ENCODE measurements around the gene DIS3L.
"Not testable (repeated sequence)": the region's sequence is repeated elsewhere in the genome, so short reads cannot be mapped to it uniquely, and the experiment has no call there.

DIS3L gene

GRCh38 chr15:66361745-66362460 is 68.5 kb downstream of the DIS3L start:
- not testable (repeated sequence) for H3K4me1 ChIP-seq (ENCODE audit: control insufficient read depth, insufficient read depth, low read length); H3K9me3 ChIP-seq (ENCODE audit: control insufficient read depth in 2 of 2, low read length in 2 of 2); H3K36me3 ChIP-seq (ENCODE audit: control insufficient read depth in 2 of 2, insufficient read depth in 2 of 2, low read length in 2 of 2); H3K4me3 ChIP-seq (ENCODE audit: low read length in 2 of 2); H3K27me3 ChIP-seq (ENCODE audit: control insufficient read depth in 1 of 2, insufficient read depth in 2 of 2, low read length in 2 of 2); H3K9ac ChIP-seq (ENCODE audit: low read length in 2 of 2); H3K27ac ChIP-seq (ENCODE audit: low read length)

DNA sequence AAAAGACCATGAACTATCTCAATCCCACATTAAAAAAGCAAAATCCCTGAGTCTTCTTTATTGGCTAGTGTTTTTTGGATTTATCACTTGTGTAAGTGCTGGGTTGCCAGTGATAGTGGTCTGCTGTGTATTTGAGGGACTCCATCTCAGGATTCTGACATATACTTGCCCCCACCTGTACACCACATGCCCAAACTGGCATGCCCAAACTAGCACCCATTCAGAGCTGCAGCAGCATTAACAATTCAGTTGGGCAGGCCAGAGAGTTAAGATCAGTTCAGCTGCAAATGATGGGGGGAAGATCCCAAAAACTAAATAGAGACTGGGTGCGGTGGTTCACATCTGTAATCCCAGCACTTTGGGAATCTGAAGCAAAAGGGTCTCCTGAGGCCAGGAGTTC is 69.4 kb downstream of the DIS3L start:
- H3K9me3 ChIP-seq (ENCODE audit: control insufficient read depth in 2 of 2, low read length in 2 of 2): no peaks in the 10 kb centered on the region
- H3K36me3 ChIP-seq (ENCODE audit: control insufficient read depth in 2 of 2, insufficient read depth in 2 of 2, low read length in 2 of 2): no peaks in the 10 kb centered on the region
- H3K4me1 ChIP-seq (ENCODE audit: control insufficient read depth, insufficient read depth, low read length): no peaks in the 10 kb centered on the region
- H3K4me3 ChIP-seq (ENCODE audit: low read length in 2 of 2): no peak overlapping the region
- H3K9ac ChIP-seq (ENCODE audit: low read length in 2 of 2): no peak overlapping the region
- H3K27ac ChIP-seq (ENCODE audit: low read length): no peak overlapping the region
- no peaks in the 10 kb centered on the region for H3K27me3 ChIP-seq (ENCODE audit: control insufficient read depth in 1 of 2, insufficient read depth in 2 of 2, low read length in 2 of 2)

- H3K36me3 ChIP-seq (ENCODE audit: control insufficient read depth in 2 of 2, insufficient read depth in 2 of 2, low read length in 2 of 2): no peaks in the 10 kb centered on the region
Measured at GRCh38 chr15:66364944-66365528, 71.7 kb downstream of the DIS3L start.

DNA sequence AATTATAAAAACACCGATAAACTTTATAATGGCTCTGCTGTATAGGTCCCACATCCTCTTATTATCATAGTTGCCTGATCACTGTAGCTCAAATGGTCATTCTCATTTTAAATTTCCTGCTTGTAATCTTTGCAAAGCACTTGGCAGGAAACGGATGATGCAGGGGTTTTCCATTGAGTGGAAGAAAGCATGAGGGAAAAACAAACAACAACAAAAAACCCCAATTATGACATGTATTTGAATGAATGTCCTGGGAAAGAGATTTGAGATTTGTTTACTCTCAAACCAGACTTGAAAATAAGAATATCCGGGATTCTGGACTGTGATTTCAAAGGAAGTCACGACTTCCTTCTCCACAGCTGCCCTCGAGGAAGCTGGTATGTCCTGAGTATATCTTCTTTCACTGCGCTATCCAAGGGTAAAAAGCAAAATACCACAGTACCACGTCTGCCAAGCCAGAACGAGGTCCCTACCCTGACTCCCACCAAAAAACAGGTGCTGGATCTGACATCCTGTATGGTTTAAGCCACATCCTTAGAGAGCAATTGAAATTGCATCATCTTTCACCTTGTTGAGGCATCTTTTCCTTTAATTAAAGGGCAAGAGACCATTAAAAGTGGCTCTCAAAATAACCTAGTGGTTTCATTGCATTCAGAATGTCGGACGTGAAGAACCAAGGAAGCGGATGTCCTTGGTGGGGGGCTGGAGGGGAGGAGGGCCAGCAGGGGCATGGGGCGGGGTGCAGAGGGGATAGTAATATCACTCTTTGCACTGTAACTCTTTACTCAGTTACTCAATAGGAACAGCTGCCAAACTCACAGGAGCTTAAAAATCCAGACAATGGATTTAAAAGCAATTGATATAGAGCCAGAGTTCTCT is 76.6 kb downstream of the DIS3L start:
- Histone ChIP-seq H3K27ac (ENCODE audit: low read length) (no peak overlapping the region), H3K9ac (ENCODE audit: low read length in 2 of 2) (peak overlapping the region; percentile 14 to 58), H3K4me3 (ENCODE audit: low read length in 2 of 2) (peak overlapping the region; percentile 50 to 54), H3K27me3 (ENCODE audit: control insufficient read depth in 1 of 2, insufficient read depth in 2 of 2, low read length in 2 of 2) (no peaks in the 10 kb centered on the region), H3K9me3 (ENCODE audit: control insufficient read depth in 2 of 2, low read length in 2 of 2) (no peaks in the 10 kb centered on the region), H3K4me1 (ENCODE audit: control insufficient read depth, insufficient read depth, low read length) (no peaks in the 10 kb centered on the region), H3K36me3 (ENCODE audit: control insufficient read depth in 2 of 2, insufficient read depth in 2 of 2, low read length in 2 of 2) (no peaks in the 10 kb centered on the region)

More at GRCh38 chr15:66364944-66365528, 71.7 kb downstream of the DIS3L start:
- no peaks in the 10 kb centered on the region for H3K9me3 ChIP-seq (ENCODE audit: control insufficient read depth in 2 of 2, low read length in 2 of 2)
- H3K4me1 ChIP-seq (ENCODE audit: control insufficient read depth, insufficient read depth, low read length): no peaks in the 10 kb centered on the region
- H3K27ac ChIP-seq (ENCODE audit: low read length): no peak overlapping the region
- H3K27me3 ChIP-seq (ENCODE audit: control insufficient read depth in 1 of 2, insufficient read depth in 2 of 2, low read length in 2 of 2): no peaks in the 10 kb centered on the region
- H3K4me3 ChIP-seq (ENCODE audit: low read length in 2 of 2): no peak overlapping the region
- H3K9ac ChIP-seq (ENCODE audit: low read length in 2 of 2): no peak overlapping the region

DNA sequence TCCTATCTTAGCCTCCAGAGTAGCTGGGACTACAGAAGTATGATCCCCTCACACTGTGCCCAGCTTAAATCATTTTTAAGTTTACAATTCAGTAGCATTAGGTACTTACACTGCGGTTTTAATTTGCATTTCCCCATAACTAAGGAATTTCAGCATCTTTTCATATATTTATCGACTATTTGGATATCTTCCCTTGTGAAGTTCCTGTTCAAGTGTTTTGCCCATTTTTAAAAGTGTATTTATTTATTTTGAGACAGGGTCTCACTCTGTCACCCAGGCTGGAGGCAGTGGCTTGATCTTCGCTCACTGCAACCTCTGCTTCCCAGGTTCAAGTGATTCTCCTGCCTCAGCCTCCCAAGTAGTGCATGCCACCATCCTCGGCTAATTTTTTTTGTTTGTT is 80.8 kb downstream of the DIS3L start:
- H3K4me1 ChIP-seq (ENCODE audit: control insufficient read depth, insufficient read depth, low read length): no peaks in the 10 kb centered on the region
- no peaks in the 10 kb centered on the region for H3K9me3 ChIP-seq (ENCODE audit: control insufficient read depth in 2 of 2, low read length in 2 of 2)
- no peaks in the 10 kb centered on the region for H3K36me3 ChIP-seq (ENCODE audit: control insufficient read depth in 2 of 2, insufficient read depth in 2 of 2, low read length in 2 of 2)
- no peak overlapping the region for H3K27ac ChIP-seq (ENCODE audit: low read length)
- no peaks in the 10 kb centered on the region for H3K27me3 ChIP-seq (ENCODE audit: control insufficient read depth in 1 of 2, insufficient read depth in 2 of 2, low read length in 2 of 2)
- no peak overlapping the region for H3K9ac ChIP-seq (ENCODE audit: low read length in 2 of 2)
- H3K4me3 ChIP-seq (ENCODE audit: low read length in 2 of 2): no peak overlapping the region

DNA sequence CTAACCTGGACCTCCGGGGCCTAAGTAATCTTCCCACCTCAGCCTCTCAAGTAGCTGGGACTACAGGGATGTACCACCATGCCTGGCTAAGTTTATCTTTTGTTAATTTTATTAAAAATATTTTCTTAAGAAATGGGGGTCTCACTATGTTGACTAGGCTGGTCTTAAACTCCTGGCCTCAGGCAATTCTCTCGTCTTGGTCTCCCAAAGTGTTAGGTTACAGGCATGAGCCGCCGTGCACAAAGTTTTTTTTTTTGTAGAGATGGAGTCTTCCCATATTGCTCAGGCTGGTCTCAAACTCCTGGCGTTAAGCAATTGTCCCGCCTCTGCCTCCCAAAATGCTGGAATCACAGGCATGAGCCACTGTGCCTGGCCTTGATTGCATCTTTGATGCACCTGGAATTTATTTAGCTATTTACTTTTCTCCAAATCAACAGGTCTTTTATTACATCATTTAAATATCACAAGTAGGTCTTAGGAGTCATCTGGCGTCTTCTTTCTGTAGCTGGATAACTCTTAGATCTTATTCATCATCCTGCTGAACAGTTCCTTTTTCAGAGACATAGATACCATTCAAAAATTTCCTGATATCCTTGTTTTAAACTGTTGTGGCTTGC is 85.6 kb downstream of the DIS3L start:
- no peaks in the 10 kb centered on the region for H3K27me3 ChIP-seq (ENCODE audit: control insufficient read depth in 1 of 2, insufficient read depth in 2 of 2, low read length in 2 of 2)
- no peaks in the 10 kb centered on the region for H3K36me3 ChIP-seq (ENCODE audit: control insufficient read depth in 2 of 2, insufficient read depth in 2 of 2, low read length in 2 of 2)
- H3K9me3 ChIP-seq (ENCODE audit: control insufficient read depth in 2 of 2, low read length in 2 of 2): no peaks in the 10 kb centered on the region
- no peak overlapping the region for H3K27ac ChIP-seq (ENCODE audit: low read length)
- no peak overlapping the region for H3K4me3 ChIP-seq (ENCODE audit: low read length in 2 of 2)
- H3K4me1 ChIP-seq (ENCODE audit: control insufficient read depth, insufficient read depth, low read length): no peaks in the 10 kb centered on the region
- no peak overlapping the region for H3K9ac ChIP-seq (ENCODE audit: low read length in 2 of 2)

GRCh38 chr15:66381376-66381775 is 88.0 kb downstream of the DIS3L start:
- not testable (repeated sequence) for H3K4me1 ChIP-seq (ENCODE audit: control insufficient read depth, insufficient read depth, low read length); H3K9ac ChIP-seq (ENCODE audit: low read length in 2 of 2); H3K27ac ChIP-seq (ENCODE audit: low read length); H3K4me3 ChIP-seq (ENCODE audit: low read length in 2 of 2); H3K36me3 ChIP-seq (ENCODE audit: control insufficient read depth in 2 of 2, insufficient read depth in 2 of 2, low read length in 2 of 2); H3K27me3 ChIP-seq (ENCODE audit: control insufficient read depth in 1 of 2, insufficient read depth in 2 of 2, low read length in 2 of 2); H3K9me3 ChIP-seq (ENCODE audit: control insufficient read depth in 2 of 2, low read length in 2 of 2)
